ENCODE data around the gene ANKLE2. TPM values are rescaled to one million over a fixed set of nuclear protein-coding genes. Genes with fewer than 3 reads are reported as not detected.

The ANKLE2 gene
- total and polyA plus RNA-seq, 2 of the 8 experiments (the other 6 are each of a cell fraction or from before 2014, with no cell fraction given), result 41.0 to 64.9 TPM

GRCh38 chr12:132675757-132676432 is 85.7 kb downstream of the ANKLE2 start (continued):
- no peak for TF ChIP-seq JUN (IDR thresholded peaks at IDR 0.05; ENCODE audit: low read depth, low read length)
- TF ChIP-seq EZH2 (IDR thresholded peaks at IDR 0.05; ENCODE audit: low read depth, low read length, severe bottlenecking), result no peak
- TF ChIP-seq E2F6 (IDR thresholded peaks at IDR 0.05), result no peak
- TF ChIP-seq CBX5 (IDR thresholded peaks at IDR 0.05; ENCODE audit: low read depth, low read length), result no peak
- TF ChIP-seq RBBP5 (IDR thresholded peaks at IDR 0.05; ENCODE audit: borderline replicate concordance, low read depth, low read length), result no peak
- no peak for TF ChIP-seq CHD2 (IDR thresholded peaks at IDR 0.05; ENCODE audit: low read length)
- no peak for TF ChIP-seq POLR2AphosphoS5 (IDR thresholded peaks at IDR 0.05; ENCODE audit: low read depth, low read length)
- TF ChIP-seq SP2 (IDR thresholded peaks at IDR 0.05; ENCODE audit: low read length), result no peak
- no peak for TF ChIP-seq SP4 (IDR thresholded peaks at IDR 0.05; ENCODE audit: low read length)
- TF ChIP-seq TAF1 (IDR thresholded peaks at IDR 0.05; ENCODE audit: low read depth, low read length), result no peak

Small RNAs within 50 kb of the gene (small RNA-seq; reads per million reads assigned to genes)
- not detected for gene RNA5SP379 (ENCODE audit: insufficient read depth)

Other genes with a start within 250 kb of the ANKLE2 start
- not detected in 2 replicates for gene LRCOL1, start 151.2 kb downstream of the ANKLE2 start, total RNA-seq (2021; fragmentation: NEBNext Ultra II Directional; extraction: Animal tissue kit (Norgen Biotek cat#: 25700))
- 0.42 TPM in 1 of 2 replicates, not detected in the other for gene LRCOL1, start 151.2 kb downstream of the ANKLE2 start, polyA plus RNA-seq (2011; rRNA removed)
- 0.84 and 1.5 TPM in 2 replicates for gene P2RX2, start 143.1 kb downstream of the ANKLE2 start, total RNA-seq (2021; fragmentation: NEBNext Ultra II Directional; extraction: Animal tissue kit (Norgen Biotek cat#: 25700))
- gene P2RX2, start 143.1 kb downstream of the ANKLE2 start, polyA plus RNA-seq (2011; rRNA removed), result 2.2 and 6.3 TPM in 2 replicates
- gene POLE, start 74.5 kb downstream of the ANKLE2 start, total RNA-seq (2021; fragmentation: NEBNext Ultra II Directional; extraction: Animal tissue kit (Norgen Biotek cat#: 25700)), result 111 and 115 TPM in 2 replicates
- gene POLE, start 74.5 kb downstream of the ANKLE2 start, polyA plus RNA-seq (2011; rRNA removed), result 59.7 and 93.1 TPM in 2 replicates
- 15.1 and 17.5 TPM in 2 replicates for gene PXMP2, start 74.2 kb downstream of the ANKLE2 start, total RNA-seq (2021; fragmentation: NEBNext Ultra II Directional; extraction: Animal tissue kit (Norgen Biotek cat#: 25700))
- gene PXMP2, start 74.2 kb downstream of the ANKLE2 start, polyA plus RNA-seq (2011; rRNA removed), result 13.8 and 19.5 TPM in 2 replicates
- gene PGAM5, start 51.0 kb downstream of the ANKLE2 start, total RNA-seq (2021; fragmentation: NEBNext Ultra II Directional; extraction: Animal tissue kit (Norgen Biotek cat#: 25700)), result 84.0 and 92.7 TPM in 2 replicates
- gene PGAM5, start 51.0 kb downstream of the ANKLE2 start, polyA plus RNA-seq (2011; rRNA removed), result 66.4 and 78.7 TPM in 2 replicates
- 33.1 and 33.4 TPM in 2 replicates for gene GOLGA3, start 67.0 kb upstream of the ANKLE2 start, total RNA-seq (2021; fragmentation: NEBNext Ultra II Directional; extraction: Animal tissue kit (Norgen Biotek cat#: 25700))
- 6.4 and 8.4 TPM in 2 replicates for gene GOLGA3, start 67.0 kb upstream of the ANKLE2 start, polyA plus RNA-seq (2011; rRNA removed)
- gene CHFR, start 125.8 kb upstream of the ANKLE2 start, total RNA-seq (2021; fragmentation: NEBNext Ultra II Directional; extraction: Animal tissue kit (Norgen Biotek cat#: 25700)), result 44.6 and 45.2 TPM in 2 replicates
- 31.4 and 58.8 TPM in 2 replicates for gene CHFR, start 125.8 kb upstream of the ANKLE2 start, polyA plus RNA-seq (2011; rRNA removed)
- 16.9 and 20.3 TPM in 2 replicates for gene ZNF605, start 194.5 kb upstream of the ANKLE2 start, total RNA-seq (2021; fragmentation: NEBNext Ultra II Directional; extraction: Animal tissue kit (Norgen Biotek cat#: 25700))
- 2.7 and 3.6 TPM in 2 replicates for gene ZNF605, start 194.5 kb upstream of the ANKLE2 start, polyA plus RNA-seq (2011; rRNA removed)
- 7.6 and 8.4 TPM in 2 replicates for gene ZNF26, start 224.5 kb upstream of the ANKLE2 start, total RNA-seq (2021; fragmentation: NEBNext Ultra II Directional; extraction: Animal tissue kit (Norgen Biotek cat#: 25700))
- 5.8 and 9.0 TPM in 2 replicates for gene ZNF26, start 224.5 kb upstream of the ANKLE2 start, polyA plus RNA-seq (2011; rRNA removed)

Data from H1 (cell line).